Stimulated activated CD4-positive, alpha-beta T cell treated with anti-CD3 and anti-CD28 coated beads, Interleukin-15, amount 100 ng/mL, for 1 hour (primary cell): Measurements from ENCODE around the gene CUEDC1.
"Not testable (repeated sequence)": the region's sequence is repeated elsewhere in the genome, so short reads cannot be mapped to it uniquely, and the experiment has no call there.

Experiments used
- DNase-seq, 2 donors: peaks; one replicate each; pipeline ENCODE4 v3.0.0-alpha.2; 2020; ENCODE audit warnings: low read depth in 1 of 2, low spot score in 1 of 2

The CUEDC1 gene

GRCh38 chr17:57862694-57863667 lies 92.2 kb downstream of the CUEDC1 start:
- DNase-seq, result no peak

- no peak for DNase-seq
These were observed 93.2 kb downstream of the CUEDC1 start for GRCh38 chr17:57861790-57862693.

- no peak for DNase-seq
These were observed 94.0 kb downstream of the CUEDC1 start for GRCh38 chr17:57861000-57861789.

- DNase-seq, result no peak
These were observed 94.7 kb downstream of the CUEDC1 start for GRCh38 chr17:57860414-57860999.

- DNase-seq, result no peak
These were observed 95.4 kb downstream of the CUEDC1 start for GRCh38 chr17:57859601-57860413.

- DNase-seq, result no peak
These were observed 96.4 kb downstream of the CUEDC1 start for GRCh38 chr17:57858838-57859237.

GRCh38 chr17:57856792-57857620 lies 98.2 kb downstream of the CUEDC1 start:
- DNase-seq, result no peak

- no peak for DNase-seq
These were observed 99.7 kb downstream of the CUEDC1 start for GRCh38 chr17:57855391-57856035.

GRCh38 chr17:57853695-57854094 lies 101.5 kb downstream of the CUEDC1 start:
- DNase-seq, result no peak

- no peak for DNase-seq
These were observed 102.3 kb downstream of the CUEDC1 start for GRCh38 chr17:57852955-57853328.

- DNase-seq, result no peak
These were observed 102.9 kb downstream of the CUEDC1 start for GRCh38 chr17:57852092-57852954.

- peak; percentile 90 to 91 for DNase-seq
These were observed 105.1 kb downstream of the CUEDC1 start, which contains the start of gene MRPS23 for GRCh38 chr17:57849874-57850754. Gene MRPS23 (minus strand): TSS chr17:57850044. CDS start chr17:57850010, 34 bp downstream.

- DNase-seq, result no peak
These were observed 105.9 kb downstream of the CUEDC1 start for GRCh38 chr17:57849163-57849873.

- not testable (repeated sequence) for DNase-seq
These were observed 108.9 kb downstream of the CUEDC1 start for GRCh38 chr17:57846056-57846945.

GRCh38 chr17:57842280-57842679 lies 112.9 kb downstream of the CUEDC1 start:
- no peak for DNase-seq
